ENCODE results near the gene PHACTR2. TPM values are rescaled to one million over a fixed set of nuclear protein-coding genes. Genes with fewer than 3 reads are reported as not detected.
"Not testable (repeated sequence)": the region's sequence is repeated elsewhere in the genome, so short reads cannot be mapped to it uniquely, and the experiment has no call there.

PHACTR2 gene
- total RNA-seq, 1 experiment from 2014 or later = 39.8 TPM

- no peak overlapping the region for H3K4me3 ChIP-seq
- intact Hi-C loops (cut with micrococcal nuclease; ENCODE audit: unreplicated experiment) = no loop called here
- CTCF ChIA-PET = no interaction called here
These were observed 55.7 kb downstream of the PHACTR2 start for GRCh38 chr6:143733510-143733909.

GRCh38 chr6:143734641-143735063 is 56.9 kb downstream of the PHACTR2 start:
- no peaks in the 10 kb centered on the region for H3K36me3 ChIP-seq (ENCODE audit: low read depth)

More at GRCh38 chr6:143733510-143733909, 55.7 kb downstream of the PHACTR2 start:
- BruUV-seq (replicated peaks) = no TSS peak
- no peaks in the 10 kb centered on the region for H3K9me2 ChIP-seq (ENCODE audit: insufficient read depth)
- no peaks in the 10 kb centered on the region; the same call in 1 of the 2 replicates for H4K20me1 ChIP-seq (ENCODE audit: insufficient read depth)
- no peaks in the 10 kb centered on the region for H3K27me3 ChIP-seq (ENCODE audit: insufficient read depth, low read depth)
- no peak overlapping the region for H3K4me2 ChIP-seq
- H3K79me2 ChIP-seq (ENCODE audit: low read depth) = no peaks in the 10 kb centered on the region
- H3K9me3 ChIP-seq (ENCODE audit: insufficient read depth, low read depth) = no peaks in the 10 kb centered on the region
- no peaks in the 10 kb centered on the region for H3K4me1 ChIP-seq (replicated peaks; ENCODE audit: insufficient read depth)
- TF ChIP-seq EZH2 (IDR thresholded peaks at IDR 0.05; ENCODE audit: low read depth) (no peak), CTCF (conservative IDR thresholded peaks at IDR 0.05) (no peak)
- POLR2A ChIA-PET (ENCODE audit: unreplicated experiment) = no interaction called here
- H3F3A ChIP-seq (ENCODE audit: insufficient read depth, low read depth) = no peaks in the 10 kb centered on the region
- H2AFZ ChIP-seq = no peak overlapping the region
- H3K27ac ChIP-seq = no peak overlapping the region
- no peak for DNase-seq
- no peaks in the 10 kb centered on the region for H3K36me3 ChIP-seq (ENCODE audit: low read depth)

GRCh38 chr6:143738072-143738690 is 60.4 kb downstream of the PHACTR2 start:
- H3K4me3 ChIP-seq; H2AFZ ChIP-seq; H3K9me2 ChIP-seq (ENCODE audit: insufficient read depth); H3K79me2 ChIP-seq (ENCODE audit: low read depth); intact Hi-C loops (cut with micrococcal nuclease; ENCODE audit: unreplicated experiment); H3K27me3 ChIP-seq (ENCODE audit: insufficient read depth, low read depth); CTCF ChIA-PET; POLR2A ChIA-PET (ENCODE audit: unreplicated experiment); H4K20me1 ChIP-seq (ENCODE audit: insufficient read depth); DNase-seq; H3F3A ChIP-seq (ENCODE audit: insufficient read depth, low read depth); BruUV-seq (replicated peaks); H3K9me3 ChIP-seq (ENCODE audit: insufficient read depth, low read depth); H3K4me2 ChIP-seq; H3K27ac ChIP-seq; H3K4me1 ChIP-seq (replicated peaks; ENCODE audit: insufficient read depth); H3K36me3 ChIP-seq (ENCODE audit: low read depth): not testable (repeated sequence)

More at GRCh38 chr6:143734641-143735063, 56.9 kb downstream of the PHACTR2 start:
- Histone ChIP-seq H3K79me2 (ENCODE audit: low read depth) (no peaks in the 10 kb centered on the region), H3K27ac (no peak overlapping the region), H2AFZ (no peak overlapping the region), H3K4me1 (replicated peaks; ENCODE audit: insufficient read depth) (no peaks in the 10 kb centered on the region), H3K4me2 (no peak overlapping the region), H3K27me3 (ENCODE audit: insufficient read depth, low read depth) (no peaks in the 10 kb centered on the region), H3K4me3 (no peak overlapping the region), H3K9me2 (ENCODE audit: insufficient read depth) (no peaks in the 10 kb centered on the region), H4K20me1 (ENCODE audit: insufficient read depth) (no peaks in the 10 kb centered on the region; the same call in 1 of the 2 replicates), H3F3A (ENCODE audit: insufficient read depth, low read depth) (no peaks in the 10 kb centered on the region), H3K9me3 (ENCODE audit: insufficient read depth, low read depth) (no peaks in the 10 kb centered on the region)
- POLR2A ChIA-PET (ENCODE audit: unreplicated experiment) = no interaction called here
- CTCF ChIA-PET = no interaction called here
- TF ChIP-seq EZH2 (IDR thresholded peaks at IDR 0.05; ENCODE audit: low read depth) (no peak), CTCF (conservative IDR thresholded peaks at IDR 0.05) (no peak)
- no peak for DNase-seq
- BruUV-seq (replicated peaks) = no TSS peak
- intact Hi-C loops (cut with micrococcal nuclease; ENCODE audit: unreplicated experiment) = no loop called here
